HEK293 (cell line): Measurements from ENCODE around the gene BICD2.
"Not testable (repeated sequence)": the region's sequence is repeated elsewhere in the genome, so short reads cannot be mapped to it uniquely, and the experiment has no call there.

Source experiments
- CTCF ChIA-PET: fragments of 350-600 bp; formaldehyde crosslinking; extraction: SDS; loops from one replicate; lab custom pipeline; 2021; ENCODE audit warnings: antibody characterized with exemption; lab: Yijun Ruan, JAX
- POLR2A ChIA-PET: fragments of 300-600 bp; formaldehyde crosslinking; extraction: SDS; loops from one replicate; lab custom pipeline; 2020; ENCODE audit warnings: antibody characterized with exemption, inconsistent platforms; lab: Yijun Ruan, JAX
- H3K27ac ChIP-seq: fragments of 200-500 bp; sonication (Bioruptor generic); 2 replicates; pipeline ENCODE4 v1.5.1; 2014; ENCODE audit warnings: low read depth, low read length, control low read depth, inconsistent platforms; ENCODE audit errors: extremely low read depth
- H3K36me3 ChIP-seq, 2 experiments: fragments of 200-500 bp in 1 of 2; sonication (Bioruptor generic) in 1 of 2; 1 replicate in 1 of 2; 2 replicates in 1 of 2; pipeline ENCODE4 v1.5.1; 2014 to 2017; ENCODE audit warnings: inconsistent platforms in 2 of 2, low read length in 2 of 2; ENCODE audit not compliant: control insufficient read depth in 2 of 2, insufficient read depth in 1 of 2
- H3K4me1 ChIP-seq: fragments of 200-500 bp; sonication (Bioruptor generic); 2 replicates; pipeline ENCODE4 v1.5.1; 2014; ENCODE audit warnings: mild to moderate bottlenecking, low read length, inconsistent platforms; ENCODE audit not compliant: control insufficient read depth, insufficient read depth
- H3K4me3 ChIP-seq: 2 replicates; pipeline ENCODE4 v1.5.1; 2011; ENCODE audit warnings: low read depth, mild to moderate bottlenecking, control low read depth, low read length, moderate library complexity
- H3K9me3 ChIP-seq: fragments of 200-500 bp; sonication (Bioruptor generic); 2 replicates; pipeline ENCODE4 v1.5.1; 2014; ENCODE audit warnings: low read depth, low read length, inconsistent platforms; ENCODE audit not compliant: control insufficient read depth, insufficient read depth
- GLIS1 ChIP-seq: fragments of 450-650 bp; formaldehyde crosslinking; IDR thresholded peaks from 2 replicates; pipeline ENCODE4 v1.5.1; 2016; ENCODE audit warnings: missing biosample characterization, missing genetic modification characterization
- HOXA7 ChIP-seq: sonication (generic); formaldehyde crosslinking; IDR thresholded peaks from 2 replicates; pipeline ENCODE4 v1.8.1; 2022; ENCODE audit warnings: missing genetic modification reagents, borderline replicate concordance
- HOXD13 ChIP-seq: sonication (generic); formaldehyde crosslinking; IDR thresholded peaks from 2 replicates; pipeline ENCODE4 v1.8.0; 2022; ENCODE audit warnings: missing genetic modification reagents, borderline replicate concordance
- KLF16 ChIP-seq: fragments of 450-650 bp; formaldehyde crosslinking; IDR thresholded peaks from 2 replicates; pipeline ENCODE4 v1.5.1; 2017; ENCODE audit warnings: missing biosample characterization, missing genetic modification characterization
- KLF7 ChIP-seq: fragments of 450-650 bp; formaldehyde crosslinking; IDR thresholded peaks from 2 replicates; pipeline ENCODE4 v1.5.1; 2016; ENCODE audit warnings: missing biosample characterization, missing genetic modification characterization, borderline replicate concordance
- MYNN ChIP-seq: fragments of 450-650 bp; formaldehyde crosslinking; IDR thresholded peaks from 2 replicates; pipeline ENCODE4 v1.5.1; 2016; ENCODE audit warnings: missing biosample characterization, missing genetic modification characterization, borderline replicate concordance
- PRDM1 ChIP-seq: fragments of 450-650 bp; formaldehyde crosslinking; IDR thresholded peaks from 2 replicates; pipeline ENCODE4; 2016; ENCODE audit warnings: missing biosample characterization, missing genetic modification characterization
- ZNF140 ChIP-seq: fragments of 450-650 bp; formaldehyde crosslinking; IDR thresholded peaks from 2 replicates; pipeline ENCODE4 v1.5.1; 2016; ENCODE audit warnings: missing biosample characterization, missing genetic modification characterization
- ZNF202 ChIP-seq: fragments of 450-650 bp; formaldehyde crosslinking; IDR thresholded peaks from 2 replicates; pipeline ENCODE4 v1.5.1; 2016; ENCODE audit warnings: missing biosample characterization, missing genetic modification characterization, borderline replicate concordance
- ZNF394 ChIP-seq: fragments of 450-650 bp; formaldehyde crosslinking; IDR thresholded peaks from 2 replicates; pipeline ENCODE4 v1.5.1; 2016; ENCODE audit warnings: missing biosample characterization, missing genetic modification characterization, mild to moderate bottlenecking, moderate library complexity, borderline replicate concordance
- ZNF560 ChIP-seq: fragments of 450-650 bp; formaldehyde crosslinking; IDR thresholded peaks from 2 replicates; pipeline ENCODE4 v1.5.1; 2017; ENCODE audit warnings: missing biosample characterization, missing genetic modification characterization, borderline replicate concordance
- ZNF585B ChIP-seq: fragments of 450-650 bp; formaldehyde crosslinking; IDR thresholded peaks from 2 replicates; pipeline ENCODE4 v1.5.1; 2016; ENCODE audit warnings: missing biosample characterization, missing genetic modification characterization
- ZNF654 ChIP-seq: fragments of 450-650 bp; formaldehyde crosslinking; IDR thresholded peaks from 2 replicates; pipeline ENCODE4 v1.5.1; 2016; ENCODE audit warnings: low read depth, missing biosample characterization, missing genetic modification characterization
- TF ChIP-seq, protein P1 (sequence below): fragments of 450-650 bp; formaldehyde crosslinking; IDR thresholded peaks from 2 replicates; pipeline ENCODE4 v1.5.1; 2016; ENCODE audit warnings: missing biosample characterization, missing genetic modification characterization
- TF ChIP-seq, protein P2 (sequence below): fragments of 450-650 bp; formaldehyde crosslinking; IDR thresholded peaks from 2 replicates; pipeline ENCODE4 v1.5.1; 2016; ENCODE audit warnings: missing biosample characterization, missing genetic modification characterization
- TF ChIP-seq, protein P3 (sequence below): fragments of 450-650 bp; formaldehyde crosslinking; IDR thresholded peaks from 2 replicates; pipeline ENCODE4 v1.5.1; 2016; ENCODE audit warnings: missing biosample characterization, missing genetic modification characterization

BICD2 gene

DNA sequence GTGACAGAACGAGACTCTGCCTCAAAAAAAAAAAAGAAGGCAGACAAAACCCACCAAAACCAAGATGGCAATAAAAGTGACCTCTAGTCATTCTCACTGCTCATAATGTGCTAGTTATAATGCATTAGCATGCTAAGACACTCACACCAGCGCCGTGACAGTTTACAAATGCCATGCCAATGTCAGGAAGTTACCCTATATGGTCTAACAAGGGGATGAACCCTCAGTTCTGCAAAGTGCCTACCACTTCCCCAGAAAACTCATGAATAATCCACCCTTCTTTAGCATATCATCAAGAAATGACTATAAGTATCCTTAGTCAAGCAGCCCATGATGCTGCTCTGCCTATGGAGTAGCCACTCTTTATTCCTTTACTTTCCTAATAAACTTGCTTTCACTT is 4.7 kb upstream of the BICD2 start:
- H3K4me3 ChIP-seq: no peak overlapping the region
- no peaks in the 10 kb centered on the region for H3K9me3 ChIP-seq
- CTCF ChIA-PET: no interaction called here
- H3K4me1 ChIP-seq: no peaks in the 10 kb centered on the region
- no peaks in the 10 kb centered on the region for H3K36me3 ChIP-seq
- POLR2A ChIA-PET: no interaction called here
- H3K27ac ChIP-seq: no peak overlapping the region
- TF ChIP-seq, protein P1, sequence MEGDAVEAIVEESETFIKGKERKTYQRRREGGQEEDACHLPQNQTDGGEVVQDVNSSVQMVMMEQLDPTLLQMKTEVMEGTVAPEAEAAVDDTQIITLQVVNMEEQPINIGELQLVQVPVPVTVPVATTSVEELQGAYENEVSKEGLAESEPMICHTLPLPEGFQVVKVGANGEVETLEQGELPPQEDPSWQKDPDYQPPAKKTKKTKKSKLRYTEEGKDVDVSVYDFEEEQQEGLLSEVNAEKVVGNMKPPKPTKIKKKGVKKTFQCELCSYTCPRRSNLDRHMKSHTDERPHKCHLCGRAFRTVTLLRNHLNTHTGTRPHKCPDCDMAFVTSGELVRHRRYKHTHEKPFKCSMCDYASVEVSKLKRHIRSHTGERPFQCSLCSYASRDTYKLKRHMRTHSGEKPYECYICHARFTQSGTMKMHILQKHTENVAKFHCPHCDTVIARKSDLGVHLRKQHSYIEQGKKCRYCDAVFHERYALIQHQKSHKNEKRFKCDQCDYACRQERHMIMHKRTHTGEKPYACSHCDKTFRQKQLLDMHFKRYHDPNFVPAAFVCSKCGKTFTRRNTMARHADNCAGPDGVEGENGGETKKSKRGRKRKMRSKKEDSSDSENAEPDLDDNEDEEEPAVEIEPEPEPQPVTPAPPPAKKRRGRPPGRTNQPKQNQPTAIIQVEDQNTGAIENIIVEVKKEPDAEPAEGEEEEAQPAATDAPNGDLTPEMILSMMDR (tag by site-specific recombination): no peak
- no peak for TF ChIP-seq PRDM1 (tag by site-specific recombination)
- no peak for TF ChIP-seq KLF7 (tag by site-specific recombination)

DNA sequence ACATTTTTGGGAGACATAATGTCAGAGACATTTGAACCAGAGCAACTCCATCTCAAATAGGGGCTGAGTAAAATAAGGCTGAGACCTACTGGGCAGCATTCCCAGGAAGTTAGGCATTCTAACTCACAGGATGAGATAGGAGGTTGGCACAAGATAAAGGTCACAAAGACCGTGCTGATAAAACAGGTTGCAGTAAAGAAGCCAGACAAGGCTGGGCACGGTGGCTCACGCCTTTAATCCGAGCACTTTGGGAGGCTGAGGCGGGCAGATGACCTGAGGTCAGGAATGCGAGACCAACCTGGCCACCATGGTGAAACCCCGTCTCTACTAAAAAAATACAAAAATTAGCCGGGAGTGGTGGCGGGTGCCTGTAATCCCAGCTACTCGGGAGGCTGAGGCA is 4.2 kb upstream of the BICD2 start:
- not testable (repeated sequence) for H3K27ac ChIP-seq, H3K4me3 ChIP-seq
- CTCF ChIA-PET: interaction anchor here (1.4 kb wide), 1 partner anchor 53 kb away, joined by 4 read pairs; no protein-coding TSS in a partner anchor

DNA sequence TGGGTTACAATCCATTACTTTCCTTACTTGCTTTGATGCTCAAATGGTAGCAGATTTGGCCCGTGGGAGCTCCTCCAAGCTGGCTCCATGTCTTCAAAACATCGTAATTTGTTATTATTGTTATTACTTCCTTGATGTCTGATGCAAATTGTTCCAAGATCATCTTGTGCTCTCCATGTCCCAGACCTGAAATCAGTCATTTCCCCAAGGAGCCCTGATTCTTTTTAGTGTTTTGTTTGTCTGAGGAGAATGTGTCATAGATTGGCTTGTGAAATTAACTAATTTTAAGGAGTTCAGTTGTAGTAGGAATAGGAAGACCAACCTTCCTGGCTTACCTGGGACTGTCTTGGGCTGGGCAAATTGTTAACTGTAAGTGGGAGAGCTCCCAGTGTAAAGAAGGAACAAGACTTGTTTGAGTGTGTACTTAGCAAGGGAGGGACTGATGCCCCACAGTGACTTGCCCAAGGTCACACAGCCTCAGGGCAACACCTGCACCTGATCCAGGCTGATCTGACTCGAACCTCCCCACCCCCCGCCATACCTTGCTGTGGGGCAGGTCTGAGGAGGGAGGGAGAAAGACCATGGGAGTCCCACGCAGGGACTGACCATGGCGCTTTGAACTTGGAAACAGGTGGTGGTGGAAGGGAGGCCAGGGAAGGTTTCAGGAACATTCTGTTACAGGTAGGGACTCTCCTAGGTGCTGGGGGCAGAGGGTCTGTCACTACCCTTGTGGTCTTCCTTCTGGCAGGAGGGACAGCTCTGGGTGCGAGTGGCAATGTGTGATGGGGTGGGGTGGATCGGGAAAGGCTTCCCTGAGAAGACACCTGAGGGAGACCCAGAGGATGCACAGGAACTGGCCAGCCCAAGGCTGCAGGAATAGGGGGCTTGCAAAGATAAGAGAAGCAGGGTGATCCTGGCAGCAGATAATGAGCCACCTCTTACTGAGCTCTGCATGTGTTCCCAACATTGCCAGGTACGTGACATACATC is 2.7 kb upstream of the BICD2 start:
- CTCF ChIA-PET: interaction anchor here (0.6 to 1.4 kb wide), 3 partner anchors 23 to 528 kb away, joined by 4 read pairs; no protein-coding TSS in a partner anchor
- TF ChIP-seq KLF16 (tag by site-specific recombination) (no peak), ZNF394 (tag by site-specific recombination) (no peak), ZNF202 (no peak), MYNN (no peak), ZNF140 (no peak), ZNF585B (tag by site-specific recombination) (no peak), HOXA7 (no peak), GLIS1 (no peak), ZNF654 (tag by site-specific recombination) (no peak), ZNF560 (tag by site-specific recombination) (no peak), HOXD13 (CRISPR knock-in tag) (no peak)
- TF ChIP-seq, protein P2, sequence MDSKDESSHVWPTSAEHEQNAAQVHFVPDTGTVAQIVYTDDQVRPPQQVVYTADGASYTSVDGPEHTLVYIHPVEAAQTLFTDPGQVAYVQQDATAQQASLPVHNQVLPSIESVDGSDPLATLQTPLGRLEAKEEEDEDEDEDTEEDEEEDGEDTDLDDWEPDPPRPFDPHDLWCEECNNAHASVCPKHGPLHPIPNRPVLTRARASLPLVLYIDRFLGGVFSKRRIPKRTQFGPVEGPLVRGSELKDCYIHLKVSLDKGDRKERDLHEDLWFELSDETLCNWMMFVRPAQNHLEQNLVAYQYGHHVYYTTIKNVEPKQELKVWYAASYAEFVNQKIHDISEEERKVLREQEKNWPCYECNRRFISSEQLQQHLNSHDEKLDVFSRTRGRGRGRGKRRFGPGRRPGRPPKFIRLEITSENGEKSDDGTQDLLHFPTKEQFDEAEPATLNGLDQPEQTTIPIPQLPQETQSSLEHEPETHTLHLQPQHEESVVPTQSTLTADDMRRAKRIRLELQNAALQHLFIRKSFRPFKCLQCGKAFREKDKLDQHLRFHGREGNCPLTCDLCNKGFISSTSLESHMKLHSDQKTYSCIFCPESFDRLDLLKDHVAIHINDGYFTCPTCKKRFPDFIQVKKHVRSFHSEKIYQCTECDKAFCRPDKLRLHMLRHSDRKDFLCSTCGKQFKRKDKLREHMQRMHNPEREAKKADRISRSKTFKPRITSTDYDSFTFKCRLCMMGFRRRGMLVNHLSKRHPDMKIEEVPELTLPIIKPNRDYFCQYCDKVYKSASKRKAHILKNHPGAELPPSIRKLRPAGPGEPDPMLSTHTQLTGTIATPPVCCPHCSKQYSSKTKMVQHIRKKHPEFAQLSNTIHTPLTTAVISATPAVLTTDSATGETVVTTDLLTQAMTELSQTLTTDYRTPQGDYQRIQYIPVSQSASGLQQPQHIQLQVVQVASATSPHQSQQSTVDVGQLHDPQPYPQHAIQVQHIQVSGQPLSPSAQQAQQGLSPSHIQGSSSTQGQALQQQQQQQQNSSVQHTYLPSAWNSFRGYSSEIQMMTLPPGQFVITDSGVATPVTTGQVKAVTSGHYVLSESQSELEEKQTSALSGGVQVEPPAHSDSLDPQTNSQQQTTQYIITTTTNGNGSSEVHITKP (tag by site-specific recombination): no peak
- TF ChIP-seq, protein P3, sequence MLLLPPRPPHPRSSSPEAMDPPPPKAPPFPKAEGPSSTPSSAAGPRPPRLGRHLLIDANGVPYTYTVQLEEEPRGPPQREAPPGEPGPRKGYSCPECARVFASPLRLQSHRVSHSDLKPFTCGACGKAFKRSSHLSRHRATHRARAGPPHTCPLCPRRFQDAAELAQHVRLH (tag by site-specific recombination): no peak
- TF ChIP-seq, all 188 proteins: peak for 0
- no peaks in the 10 kb centered on the region; the same call in 1 of the 2 replicates for H3K4me1 ChIP-seq
- POLR2A ChIA-PET: no interaction called here
- H3K4me3 ChIP-seq: no peak overlapping the region
- H3K36me3 ChIP-seq: no peaks in the 10 kb centered on the region
- H3K27ac ChIP-seq: no peak overlapping the region
- H3K9me3 ChIP-seq: no peaks in the 10 kb centered on the region

More for the DNA sequence above, 4.2 kb upstream of the BICD2 start:
- H3K36me3 ChIP-seq, H3K4me1 ChIP-seq, H3K9me3 ChIP-seq, POLR2A ChIA-PET: not testable (repeated sequence)
